ENCODE measurements around the gene SRF. TPM values are rescaled to one million over a fixed set of nuclear protein-coding genes. Genes with fewer than 3 reads are reported as not detected.

SRF gene
- total and polyA plus RNA-seq, 2 donors (not counting 1 experiment from before 2014, with no cell fraction given): 16.0 to 32.3 TPM

GRCh38 chr6:43216200-43216599 is 45.1 kb downstream of the SRF start:
- no peak overlapping the region for H3K4me2 ChIP-seq (ENCODE audit: extremely low read depth, insufficient read depth, low read length)
- H3K79me2 ChIP-seq (ENCODE audit: control insufficient read depth, insufficient read depth, low read length): no peaks in the 10 kb centered on the region
- H3K4me1 ChIP-seq (ENCODE audit: control insufficient read depth, extremely low read depth, insufficient read depth, low read length): no peaks in the 10 kb centered on the region
- no peak overlapping the region for H3K27ac ChIP-seq (ENCODE audit: insufficient read depth, low read length)
- H3K9ac ChIP-seq (ENCODE audit: insufficient read depth, low read length): no peak overlapping the region
- H4K20me1 ChIP-seq (ENCODE audit: control insufficient read depth, extremely low read depth, insufficient read depth, low read length): no peaks in the 10 kb centered on the region
- TF ChIP-seq EZH2 (IDR thresholded peaks at IDR 0.05; ENCODE audit: low read length, missing control alignments) (no peak), CTCF (conservative IDR thresholded peaks at IDR 0.05 in 1 of 2, IDR thresholded peaks at IDR 0.05 in 1 of 2; ENCODE audit: low read depth in 1 of 2, low read length in 2 of 2) (no peak)
- no peaks in the 10 kb centered on the region for H3K9me3 ChIP-seq (ENCODE audit: control insufficient read depth, insufficient read depth, low read depth, low read length)
- H2AFZ ChIP-seq (ENCODE audit: low read length): no peak overlapping the region
- no peak overlapping the region for H3K4me3 ChIP-seq (replicated peaks in 1 of 4; ENCODE audit: control extremely low read depth in 1 of 4, insufficient read depth in 1 of 4, low read depth in 3 of 4, low read length in 4 of 4)
- no peaks in the 10 kb centered on the region for H3K27me3 ChIP-seq (ENCODE audit: control insufficient read depth, insufficient read depth, low read length)
- H3K36me3 ChIP-seq (ENCODE audit: control insufficient read depth, insufficient read depth, low read length): peaks cover 7% of the 10 kb centered on the region
- DNase-seq (ENCODE audit: low read depth in 2 of 2): no peak

GRCh38 chr6:43217351-43217750 is 46.3 kb downstream of the SRF start:
- no peaks in the 10 kb centered on the region for H4K20me1 ChIP-seq (ENCODE audit: control insufficient read depth, extremely low read depth, insufficient read depth, low read length)
- no peaks in the 10 kb centered on the region for H3K79me2 ChIP-seq (ENCODE audit: control insufficient read depth, insufficient read depth, low read length)
- H3K4me3 ChIP-seq (replicated peaks in 1 of 4; ENCODE audit: control extremely low read depth in 1 of 4, insufficient read depth in 1 of 4, low read depth in 3 of 4, low read length in 4 of 4): no peak overlapping the region
- no peak overlapping the region for H3K9ac ChIP-seq (ENCODE audit: insufficient read depth, low read length)
- H3K4me2 ChIP-seq (ENCODE audit: extremely low read depth, insufficient read depth, low read length): no peak overlapping the region
- no peaks in the 10 kb centered on the region for H3K9me3 ChIP-seq (ENCODE audit: control insufficient read depth, insufficient read depth, low read depth, low read length)
- H3K27me3 ChIP-seq (ENCODE audit: control insufficient read depth, insufficient read depth, low read length): no peaks in the 10 kb centered on the region
- TF ChIP-seq CTCF (conservative IDR thresholded peaks at IDR 0.05 in 1 of 2, IDR thresholded peaks at IDR 0.05 in 1 of 2; ENCODE audit: low read depth in 1 of 2, low read length in 2 of 2): no peak
- peaks cover 7% of the 10 kb centered on the region for H3K36me3 ChIP-seq (ENCODE audit: control insufficient read depth, insufficient read depth, low read length)
- H2AFZ ChIP-seq (ENCODE audit: low read length): no peak overlapping the region
- no peak overlapping the region for H3K27ac ChIP-seq (ENCODE audit: insufficient read depth, low read length)
- H3K4me1 ChIP-seq (ENCODE audit: control insufficient read depth, extremely low read depth, insufficient read depth, low read length): no peaks in the 10 kb centered on the region
- no peak for DNase-seq (ENCODE audit: low read depth in 2 of 2)

GRCh38 chr6:43219119-43219518 is 48.0 kb downstream of the SRF start:
- Histone ChIP-seq H3K9me3 (ENCODE audit: control insufficient read depth, insufficient read depth, low read depth, low read length) (no peaks in the 10 kb centered on the region), H3K79me2 (ENCODE audit: control insufficient read depth, insufficient read depth, low read length) (no peaks in the 10 kb centered on the region), H2AFZ (ENCODE audit: low read length) (no peak overlapping the region), H3K27me3 (ENCODE audit: control insufficient read depth, insufficient read depth, low read length) (no peaks in the 10 kb centered on the region), H3K4me2 (ENCODE audit: extremely low read depth, insufficient read depth, low read length) (no peak overlapping the region), H3K4me1 (ENCODE audit: control insufficient read depth, extremely low read depth, insufficient read depth, low read length) (no peaks in the 10 kb centered on the region), H3K36me3 (ENCODE audit: control insufficient read depth, insufficient read depth, low read length) (peaks cover 14% of the 10 kb centered on the region), H3K27ac (ENCODE audit: insufficient read depth, low read length) (no peak overlapping the region), H4K20me1 (ENCODE audit: control insufficient read depth, extremely low read depth, insufficient read depth, low read length) (no peaks in the 10 kb centered on the region), H3K9ac (ENCODE audit: insufficient read depth, low read length) (no peak overlapping the region), H3K4me3 (replicated peaks in 1 of 4; ENCODE audit: control extremely low read depth in 1 of 4, insufficient read depth in 1 of 4, low read depth in 3 of 4, low read length in 4 of 4) (no peak overlapping the region)
- TF ChIP-seq EZH2 (IDR thresholded peaks at IDR 0.05; ENCODE audit: low read length, missing control alignments) (no peak), CTCF (conservative IDR thresholded peaks at IDR 0.05 in 1 of 2, IDR thresholded peaks at IDR 0.05 in 1 of 2; ENCODE audit: low read depth in 1 of 2, low read length in 2 of 2) (no peak)
- no peak for DNase-seq (ENCODE audit: low read depth in 2 of 2)
